Retinal pigment epithelial cell (primary cell): ENCODE results near the gene LRRC36.
"Not testable (repeated sequence)": the region's sequence is repeated elsewhere in the genome, so short reads cannot be mapped to it uniquely, and the experiment has no call there.

Experiments
- DNase-seq: peaks from one replicate; pipeline ENCODE4 v3.0.0-alpha.2; 2010; ENCODE audit warnings: low read depth
- H3K4me3 ChIP-seq: 2 replicates; pipeline ENCODE4 v1.5.1; 2011; ENCODE audit warnings: mild to moderate bottlenecking, low read length, control low read depth, moderate library complexity
- CTCF ChIP-seq: conservative IDR thresholded peaks from 2 replicates; pipeline ENCODE4 v1.5.1; 2011; ENCODE audit warnings: low read depth, low read length, control low read depth, inconsistent platforms

Gene LRRC36

GRCh38 chr16:67342616-67343015 lies 16.0 kb downstream of the LRRC36 start:
- no peak overlapping the region for H3K4me3 ChIP-seq
- DNase-seq: no peak
- TF ChIP-seq CTCF: no peak

GRCh38 chr16:67345401-67345800 lies 18.8 kb downstream of the LRRC36 start:
- DNase-seq: no peak
- no peak for TF ChIP-seq CTCF
- no peak overlapping the region for H3K4me3 ChIP-seq

- no peak for DNase-seq
- TF ChIP-seq CTCF: no peak
- no peak overlapping the region for H3K4me3 ChIP-seq
Observed at GRCh38 chr16:67346341-67346740, 19.7 kb downstream of the LRRC36 start.

- H3K4me3 ChIP-seq: no peak overlapping the region
- no peak for DNase-seq
- peak; percentile 57 for TF ChIP-seq CTCF
Observed at GRCh38 chr16:67349172-67349571, 22.6 kb downstream of the LRRC36 start.

GRCh38 chr16:67350324-67350723 lies 23.7 kb downstream of the LRRC36 start:
- H3K4me3 ChIP-seq: no peak overlapping the region
- no peak for DNase-seq
- TF ChIP-seq CTCF: no peak

GRCh38 chr16:67352463-67352862 lies 25.8 kb downstream of the LRRC36 start:
- not testable (repeated sequence) for DNase-seq, H3K4me3 ChIP-seq

- no peak for DNase-seq
- no peak overlapping the region for H3K4me3 ChIP-seq
- no peak for TF ChIP-seq CTCF
Observed at GRCh38 chr16:67356396-67356795, 29.8 kb downstream of the LRRC36 start.

GRCh38 chr16:67357561-67357960 lies 30.9 kb downstream of the LRRC36 start:
- no peak overlapping the region for H3K4me3 ChIP-seq
- DNase-seq: no peak
- TF ChIP-seq CTCF: no peak

GRCh38 chr16:67359540-67360269 lies 33.1 kb downstream of the LRRC36 start:
- not testable (repeated sequence) for H3K4me3 ChIP-seq

More at GRCh38 chr16:67359540-67360269, 33.1 kb downstream of the LRRC36 start:
- not testable (repeated sequence) for DNase-seq
